OCI-LY3 (cell line): ENCODE measurements around the gene SLX4.

ENCODE experiments used
- H2AFZ ChIP-seq: fragments of 200-600, 300-600 bp; shearing (Covaris generic); 2 replicates; pipeline ENCODE4 v1.6.0; 2014; ENCODE audit warnings: antibody characterized with exemption, low read depth, low read length
- H3K27ac ChIP-seq: fragments of 200-600, 300-600 bp; sonication (generic); 2 replicates; pipeline ENCODE4 v1.5.1; 2014; ENCODE audit warnings: mild to moderate bottlenecking, low read length, moderate library complexity, mixed read lengths
- H3K27me3 ChIP-seq: fragments of 200-600, 300-600 bp; sonication (generic); 2 replicates; pipeline ENCODE4 v1.6.1; 2014; ENCODE audit warnings: low read depth, low read length, mixed read lengths
- H3K36me3 ChIP-seq: fragments of 200-600, 300-600 bp; sonication (generic); replicated peaks from 2 replicates; pipeline ENCODE3; 2014; ENCODE audit warnings: low read depth, low read length, mixed read lengths
- H3K4me1 ChIP-seq: fragments of 300-600, 200-600 bp; sonication (generic); 2 replicates; pipeline ENCODE4 v1.6.1; 2014; ENCODE audit warnings: low read length, mixed read lengths
- H3K4me2 ChIP-seq: fragments of 200-600, 300-600 bp; sonication (generic); 2 replicates; pipeline ENCODE4 v1.6.1; 2014; ENCODE audit warnings: low read length, mixed read lengths
- H3K4me3 ChIP-seq: fragments of 300-600, 200-600 bp; sonication (generic); 2 replicates; pipeline ENCODE4 v1.5.1; 2014; ENCODE audit warnings: antibody characterized with exemption, mild to moderate bottlenecking, low read length, moderate library complexity
- H3K79me2 ChIP-seq: fragments of 300-600, 200-600 bp; shearing (Covaris generic); 2 replicates; pipeline ENCODE4 v1.6.1; 2014; ENCODE audit warnings: mild to moderate bottlenecking, low read length, mixed read lengths
- H3K9ac ChIP-seq: fragments of 300-600, 200-600 bp; shearing (Covaris generic); 2 replicates; pipeline ENCODE4 v1.6.0; 2014; ENCODE audit warnings: mild to moderate bottlenecking, low read length, moderate library complexity
- H3K9me3 ChIP-seq: fragments of 200-600, 300-600 bp; shearing (Covaris generic); 2 replicates; pipeline ENCODE4 v1.6.1; 2014; ENCODE audit warnings: low read length, mixed read lengths; ENCODE audit not compliant: insufficient read depth
- H4K20me1 ChIP-seq: fragments of 200-600, 300-600 bp; sonication (generic); 2 replicates; pipeline ENCODE4 v1.6.1; 2016; ENCODE audit warnings: low read length, mixed read lengths; ENCODE audit not compliant: insufficient read depth
- EZH2phosphoT487 ChIP-seq: fragments of 200-600 bp; shearing (Covaris generic); IDR thresholded peaks from 2 replicates; pipeline ENCODE4 v1.6.1; 2018; ENCODE audit warnings: antibody characterized with exemption, mixed run types, low read depth
- TF ChIP-seq, protein P1 (sequence below): fragments of 200-600, 300-600 bp; sonication (generic); IDR thresholded peaks from 2 replicates; pipeline ENCODE4 v1.5.1; 2014; ENCODE audit warnings: antibody characterized with exemption, low read length, low read depth

SLX4 gene

DNA sequence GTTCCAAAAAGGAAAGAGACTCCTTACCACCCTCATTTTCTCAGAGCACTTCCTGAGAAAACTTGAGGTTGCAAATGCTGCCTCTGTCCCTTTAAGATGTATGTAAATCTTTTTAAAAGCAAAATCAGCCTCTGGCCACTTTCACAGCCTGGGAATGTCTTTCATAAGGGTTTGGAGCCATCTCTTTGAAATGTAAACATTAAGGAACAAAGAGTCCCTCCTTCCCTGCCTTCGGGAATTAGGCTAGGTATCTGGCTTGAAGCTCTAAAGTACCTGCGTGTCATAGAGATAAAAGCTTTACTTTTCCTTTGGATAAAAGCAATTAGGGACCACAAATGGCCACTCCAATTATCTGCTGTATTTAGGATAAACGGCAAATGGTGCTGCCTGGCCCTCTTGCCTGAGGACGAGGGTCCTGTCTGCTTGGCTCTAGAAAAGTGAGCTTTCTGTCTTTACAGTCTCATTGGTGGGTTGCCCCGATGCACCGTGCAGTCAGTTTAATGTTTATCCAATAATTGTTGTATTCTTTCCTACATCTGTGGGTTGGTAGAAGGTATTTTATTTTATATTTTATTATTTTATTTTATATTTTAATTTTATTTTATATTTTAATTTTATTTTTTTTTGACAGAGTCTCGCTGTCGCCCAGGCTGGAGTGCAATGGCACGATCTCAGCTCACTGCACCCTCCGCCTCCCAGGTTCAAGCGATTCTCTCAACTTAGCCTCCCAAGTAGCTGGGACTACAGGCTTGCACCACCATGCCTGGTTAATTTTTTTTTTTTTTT is 58.1 kb downstream of the SLX4 start:
- Histone ChIP-seq H3K36me3 (no peaks in the 10 kb centered on the region), H3K79me2 (no peaks in the 10 kb centered on the region), H3K4me3 (no peak overlapping the region), H3K27ac (no peak overlapping the region), H3K9ac (no peak overlapping the region), H4K20me1 (no peaks in the 10 kb centered on the region), H3K4me1 (no peaks in the 10 kb centered on the region), H3K27me3 (no peaks in the 10 kb centered on the region), H3K4me2 (no peak overlapping the region), H3K9me3 (no peaks in the 10 kb centered on the region), H2AFZ (no peak overlapping the region)
- TF ChIP-seq, protein P1, sequence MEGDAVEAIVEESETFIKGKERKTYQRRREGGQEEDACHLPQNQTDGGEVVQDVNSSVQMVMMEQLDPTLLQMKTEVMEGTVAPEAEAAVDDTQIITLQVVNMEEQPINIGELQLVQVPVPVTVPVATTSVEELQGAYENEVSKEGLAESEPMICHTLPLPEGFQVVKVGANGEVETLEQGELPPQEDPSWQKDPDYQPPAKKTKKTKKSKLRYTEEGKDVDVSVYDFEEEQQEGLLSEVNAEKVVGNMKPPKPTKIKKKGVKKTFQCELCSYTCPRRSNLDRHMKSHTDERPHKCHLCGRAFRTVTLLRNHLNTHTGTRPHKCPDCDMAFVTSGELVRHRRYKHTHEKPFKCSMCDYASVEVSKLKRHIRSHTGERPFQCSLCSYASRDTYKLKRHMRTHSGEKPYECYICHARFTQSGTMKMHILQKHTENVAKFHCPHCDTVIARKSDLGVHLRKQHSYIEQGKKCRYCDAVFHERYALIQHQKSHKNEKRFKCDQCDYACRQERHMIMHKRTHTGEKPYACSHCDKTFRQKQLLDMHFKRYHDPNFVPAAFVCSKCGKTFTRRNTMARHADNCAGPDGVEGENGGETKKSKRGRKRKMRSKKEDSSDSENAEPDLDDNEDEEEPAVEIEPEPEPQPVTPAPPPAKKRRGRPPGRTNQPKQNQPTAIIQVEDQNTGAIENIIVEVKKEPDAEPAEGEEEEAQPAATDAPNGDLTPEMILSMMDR: no peak
- no peak for TF ChIP-seq EZH2phosphoT487

DNA sequence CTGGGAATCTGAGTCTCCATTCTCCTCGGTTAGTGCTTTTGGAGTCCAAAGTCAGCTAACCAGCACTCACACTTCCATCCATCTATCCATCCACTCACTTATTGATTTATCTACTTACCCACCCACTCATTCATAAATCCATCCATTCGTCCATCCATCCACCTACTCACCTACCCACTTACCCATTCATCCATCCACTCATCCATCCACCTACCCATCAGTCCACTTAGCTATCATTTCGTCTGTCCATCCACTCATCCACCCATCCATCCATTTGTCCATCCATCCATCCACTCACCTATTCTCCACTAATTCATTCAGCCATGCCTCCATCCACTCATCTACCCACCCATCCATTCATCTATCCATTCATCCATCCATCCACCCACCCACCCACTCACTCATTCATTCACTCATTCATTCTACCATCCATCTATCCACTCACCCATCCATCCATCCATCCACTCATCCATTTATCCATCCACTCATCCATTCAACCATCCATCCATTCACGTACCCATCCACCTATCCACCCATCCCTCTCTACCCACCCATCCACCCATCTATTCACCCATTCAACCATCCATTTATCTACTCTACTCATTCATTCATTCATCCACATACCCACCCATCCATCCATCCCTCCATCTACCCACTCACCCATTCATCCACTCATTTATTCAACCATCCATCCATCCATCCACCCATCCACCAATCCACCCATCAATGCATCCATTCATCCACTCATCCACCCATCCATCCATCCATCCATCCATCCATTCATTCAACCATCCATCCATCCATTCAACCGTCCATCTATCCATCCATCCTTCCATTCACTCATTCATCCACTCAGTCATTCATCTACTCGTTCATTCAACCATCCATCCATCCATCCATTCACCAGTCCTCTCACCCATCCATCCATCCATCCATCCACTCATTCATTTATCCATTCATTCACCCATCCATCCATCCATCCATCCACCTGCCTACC is 60.3 kb downstream of the SLX4 start:
- H2AFZ ChIP-seq: no peak overlapping the region
- no peak overlapping the region for H3K27ac ChIP-seq
- no peak for TF ChIP-seq EZH2phosphoT487
- TF ChIP-seq, protein P1: no peak
- no peaks in the 10 kb centered on the region for H4K20me1 ChIP-seq
- H3K27me3 ChIP-seq: no peaks in the 10 kb centered on the region
- no peak overlapping the region for H3K9ac ChIP-seq
- no peaks in the 10 kb centered on the region for H3K4me1 ChIP-seq
- H3K4me3 ChIP-seq: no peak overlapping the region
- no peaks in the 10 kb centered on the region for H3K9me3 ChIP-seq
- no peak overlapping the region for H3K4me2 ChIP-seq
- H3K79me2 ChIP-seq: no peaks in the 10 kb centered on the region
- H3K36me3 ChIP-seq: no peaks in the 10 kb centered on the region

DNA sequence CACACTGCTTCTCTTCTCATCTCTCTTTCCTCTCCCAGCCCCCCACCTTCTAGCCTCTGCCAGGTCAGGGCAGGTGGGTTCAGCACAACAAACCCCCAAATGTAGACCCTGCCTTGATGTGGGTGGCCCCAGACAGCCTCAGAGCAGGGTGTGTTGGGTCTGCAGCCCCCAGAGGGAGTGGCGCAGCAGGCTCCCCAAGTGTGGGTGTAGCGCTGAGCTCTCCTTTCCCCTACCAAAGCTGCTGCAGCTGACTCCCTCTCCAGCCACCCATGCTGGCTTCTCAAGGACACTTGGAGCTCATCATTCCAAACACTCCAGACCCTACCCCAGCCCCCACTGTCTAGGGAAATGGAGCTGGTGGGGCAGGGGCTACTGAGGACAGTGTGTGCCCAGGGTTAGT is 61.5 kb downstream of the SLX4 start:
- no peak for TF ChIP-seq EZH2phosphoT487
- TF ChIP-seq, protein P1: no peak
- Histone ChIP-seq H3K27me3 (no peaks in the 10 kb centered on the region), H3K79me2 (no peaks in the 10 kb centered on the region), H2AFZ (no peak overlapping the region), H4K20me1 (no peaks in the 10 kb centered on the region), H3K36me3 (no peaks in the 10 kb centered on the region), H3K27ac (no peak overlapping the region), H3K4me2 (no peak overlapping the region), H3K4me1 (no peaks in the 10 kb centered on the region), H3K9ac (no peak overlapping the region), H3K4me3 (no peak overlapping the region), H3K9me3 (no peaks in the 10 kb centered on the region)

DNA sequence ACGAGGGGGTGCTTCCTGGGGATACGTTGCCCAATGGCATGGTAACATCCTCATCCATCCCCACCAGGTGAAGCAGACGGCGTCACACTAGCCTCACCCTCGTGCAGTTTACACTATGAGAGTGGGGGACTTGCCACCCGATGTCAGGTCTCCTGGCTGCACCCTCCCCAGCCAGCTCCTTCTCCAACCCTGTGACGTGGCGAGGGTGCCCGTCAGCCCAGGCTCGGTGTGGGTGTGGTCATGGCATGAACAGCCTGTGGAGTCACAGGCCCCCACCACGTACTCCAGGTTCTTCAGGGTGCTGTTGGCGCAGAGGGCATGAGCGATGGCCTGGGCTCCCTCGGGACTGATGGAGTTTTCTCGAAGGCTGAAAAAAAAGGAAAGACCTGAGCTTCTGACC is 62.5 kb downstream of the SLX4 start:
- Histone ChIP-seq H3K4me2 (no peak overlapping the region), H3K36me3 (no peaks in the 10 kb centered on the region), H4K20me1 (no peaks in the 10 kb centered on the region), H3K27ac (no peak overlapping the region), H3K4me3 (no peak overlapping the region), H3K27me3 (no peaks in the 10 kb centered on the region), H2AFZ (no peak overlapping the region), H3K79me2 (no peaks in the 10 kb centered on the region), H3K4me1 (no peaks in the 10 kb centered on the region), H3K9ac (no peak overlapping the region), H3K9me3 (no peaks in the 10 kb centered on the region)
- TF ChIP-seq EZH2phosphoT487: no peak
- TF ChIP-seq, protein P1: no peak
